Measurements from ENCODE around the gene C10orf95.

DNA sequence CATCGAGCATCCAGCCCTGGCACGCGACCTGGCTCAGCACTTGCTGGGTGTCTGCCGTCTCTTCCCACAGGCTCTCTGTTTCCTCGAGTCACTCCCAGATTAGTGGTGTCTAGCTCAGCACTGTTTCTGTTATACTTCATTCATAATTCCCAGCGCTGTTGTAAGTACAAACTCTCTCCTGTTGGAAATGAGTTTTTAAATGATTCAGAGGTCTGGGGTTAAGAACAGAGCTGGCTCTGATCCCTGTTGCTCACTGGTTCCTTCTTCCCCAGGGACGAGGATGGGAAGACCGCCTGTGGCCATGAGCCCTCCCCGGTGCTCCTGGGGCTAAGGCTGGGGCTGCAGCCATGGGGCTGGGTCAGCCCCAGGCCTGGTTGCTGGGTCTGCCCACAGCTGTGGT lies 17.3 kb upstream of the C10orf95 start:
- TF ChIP-seq, protein P1, sequence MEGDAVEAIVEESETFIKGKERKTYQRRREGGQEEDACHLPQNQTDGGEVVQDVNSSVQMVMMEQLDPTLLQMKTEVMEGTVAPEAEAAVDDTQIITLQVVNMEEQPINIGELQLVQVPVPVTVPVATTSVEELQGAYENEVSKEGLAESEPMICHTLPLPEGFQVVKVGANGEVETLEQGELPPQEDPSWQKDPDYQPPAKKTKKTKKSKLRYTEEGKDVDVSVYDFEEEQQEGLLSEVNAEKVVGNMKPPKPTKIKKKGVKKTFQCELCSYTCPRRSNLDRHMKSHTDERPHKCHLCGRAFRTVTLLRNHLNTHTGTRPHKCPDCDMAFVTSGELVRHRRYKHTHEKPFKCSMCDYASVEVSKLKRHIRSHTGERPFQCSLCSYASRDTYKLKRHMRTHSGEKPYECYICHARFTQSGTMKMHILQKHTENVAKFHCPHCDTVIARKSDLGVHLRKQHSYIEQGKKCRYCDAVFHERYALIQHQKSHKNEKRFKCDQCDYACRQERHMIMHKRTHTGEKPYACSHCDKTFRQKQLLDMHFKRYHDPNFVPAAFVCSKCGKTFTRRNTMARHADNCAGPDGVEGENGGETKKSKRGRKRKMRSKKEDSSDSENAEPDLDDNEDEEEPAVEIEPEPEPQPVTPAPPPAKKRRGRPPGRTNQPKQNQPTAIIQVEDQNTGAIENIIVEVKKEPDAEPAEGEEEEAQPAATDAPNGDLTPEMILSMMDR (IDR thresholded peaks at IDR 0.05 in 2 of 3, conservative IDR thresholded peaks at IDR 0.05 in 1 of 3; ENCODE audit: control insufficient read depth in 2 of 3, extremely low read depth in 1 of 3, insufficient read depth in 1 of 3, low read depth in 3 of 3, low read length in 3 of 3), result no peak
- no peak for TF ChIP-seq RFX5 (IDR thresholded peaks at IDR 0.05; ENCODE audit: low read depth, low read length)
- no peak for TF ChIP-seq SIN3A (IDR thresholded peaks at IDR 0.05; ENCODE audit: low read depth, low read length)
- TF ChIP-seq EP300 (IDR thresholded peaks at IDR 0.05; ENCODE audit: borderline replicate concordance in 1 of 2, control insufficient read depth in 1 of 2, low read depth in 2 of 2, low read length in 2 of 2), result no peak
- TF ChIP-seq ESRRA (IDR thresholded peaks at IDR 0.05; ENCODE audit: low read length), result no peak
- TF ChIP-seq ETV6 (conservative IDR thresholded peaks at IDR 0.05 in 1 of 2, IDR thresholded peaks at IDR 0.05 in 1 of 2; ENCODE audit: borderline replicate concordance in 1 of 2, low read depth in 1 of 2), result no peak
- no peak for TF ChIP-seq HDAC6 (IDR thresholded peaks at IDR 0.05; ENCODE audit: unreplicated experiment)
- TF ChIP-seq SREBF2 (IDR thresholded peaks at IDR 0.05; ENCODE audit: low read length), result no peak
- no peak for TF ChIP-seq FOS (IDR thresholded peaks at IDR 0.05; ENCODE audit: borderline replicate concordance, extremely low read depth, insufficient read length)
- TF ChIP-seq POLR2A (IDR thresholded peaks at IDR 0.05; ENCODE audit: low read depth, low read length), result no peak
- TF ChIP-seq ATF7 (IDR thresholded peaks at IDR 0.05; ENCODE audit: low read depth), result no peak
- no peak for TF ChIP-seq MYC (IDR thresholded peaks at IDR 0.05; ENCODE audit: insufficient read depth, insufficient read length, insufficient replicate concordance, low read length, severe bottlenecking)
